DMS53 treated with DMSO at 0.1 percent for 48 hours (cell line): Measurements from ENCODE around the gene PHYHD1.

Source experiments
- DNase-seq: peaks from one replicate; lab custom pipeline; 2025; ENCODE audit not compliant: unreplicated experiment; lab: John Stamatoyannopoulos, UW

The PHYHD1 gene

DNA sequence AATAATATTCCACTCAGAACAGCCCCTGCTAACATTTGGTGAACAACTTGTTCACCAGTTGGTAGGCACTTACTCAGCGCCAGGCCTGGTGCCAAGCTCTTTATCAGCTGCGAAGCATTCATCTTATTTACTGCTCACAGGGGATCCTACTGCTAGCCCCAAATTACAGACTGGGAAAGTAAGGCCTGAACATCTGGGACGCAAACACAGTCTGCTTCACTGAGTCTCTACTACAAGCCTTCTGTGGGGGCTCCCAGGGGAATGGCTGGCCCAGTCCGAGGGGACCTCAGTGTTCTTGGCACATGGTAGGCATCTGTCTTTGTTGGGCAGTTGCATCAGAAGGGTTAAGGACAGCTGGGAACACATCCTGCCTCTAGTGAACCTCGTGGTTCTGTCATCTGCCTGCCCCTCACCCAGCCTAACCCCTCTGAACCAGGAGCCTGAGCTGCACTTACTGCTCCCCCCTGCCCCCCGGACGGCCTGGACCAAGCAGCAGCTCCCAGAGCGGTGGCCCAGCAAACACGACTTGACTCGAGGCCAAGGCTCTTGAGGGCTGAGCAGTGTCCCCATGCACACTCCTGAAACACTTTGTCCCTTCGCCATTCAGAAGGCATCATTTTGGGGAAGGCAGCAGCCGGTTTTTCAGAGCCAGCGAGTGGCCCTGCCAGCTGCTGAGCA is at the start of gene PHYHD1:
PHYHD1 (plus strand) TSS at position 602 of the 678 bp plus-strand sequence. CDS start 1,342 bp downstream, outside the sequence.
- DNase-seq = no peak

DNA sequence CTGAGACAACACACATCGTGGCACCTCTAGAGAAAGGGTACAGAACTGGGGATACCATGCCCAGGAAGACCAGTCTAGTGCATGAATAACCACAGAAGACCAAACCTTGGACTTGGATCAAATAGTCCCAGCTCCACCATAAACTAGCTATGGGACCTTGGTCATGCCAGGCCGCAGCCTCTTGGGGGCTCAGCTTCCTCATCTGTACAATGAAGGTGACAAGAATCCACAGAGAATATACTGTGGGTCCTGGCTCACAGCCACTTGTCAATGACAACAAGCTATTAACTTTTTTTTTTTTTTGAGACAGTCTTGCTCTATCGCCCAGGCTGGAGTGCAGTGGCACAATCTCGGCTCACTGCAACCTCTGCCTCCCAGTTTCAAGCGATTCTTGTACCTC is 42.9 kb upstream of the PHYHD1 start:
- DNase-seq = no peak

DNA sequence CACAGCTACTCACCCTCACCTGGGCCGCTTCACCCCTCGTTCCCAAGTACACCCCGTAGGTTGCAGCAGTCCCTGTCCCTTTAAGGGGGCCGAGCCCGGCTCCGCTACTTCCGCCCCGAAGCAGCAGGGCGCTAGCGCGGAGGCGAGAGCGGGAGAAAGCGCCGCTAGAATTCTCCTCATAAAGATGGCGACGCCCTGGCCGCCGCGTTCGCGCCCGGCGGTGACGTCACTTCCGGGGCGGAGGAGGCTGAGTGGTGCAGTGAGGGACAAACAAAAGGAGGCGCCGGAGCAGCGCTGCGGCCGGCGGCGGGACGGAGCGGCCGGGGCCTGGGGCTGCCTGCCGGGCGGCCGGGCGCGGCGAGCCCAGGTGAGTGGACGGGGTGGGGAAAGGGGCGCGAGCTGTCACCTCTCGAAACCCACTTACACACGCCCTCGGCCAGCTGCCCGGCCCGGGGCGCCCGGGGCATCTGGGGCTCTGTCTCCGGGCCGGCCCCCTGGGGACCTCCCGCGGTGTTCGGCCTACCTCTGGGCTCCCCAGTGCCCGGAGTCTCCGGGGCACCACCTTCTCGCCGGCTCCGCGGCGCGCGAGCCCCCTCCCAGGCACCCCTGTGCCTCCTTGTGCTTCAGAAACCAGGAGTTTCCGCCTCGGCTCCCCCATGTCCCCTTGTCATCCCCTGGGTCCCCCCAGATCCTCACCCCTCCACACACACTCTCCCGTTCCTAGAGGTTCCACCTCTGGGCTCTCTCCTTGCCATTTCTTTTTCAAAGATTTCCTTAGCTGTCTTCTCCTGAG is 38.7 kb upstream of the PHYHD1 start, which contains the start of the genes KYAT1 and LRRC8A:
KYAT1 (minus strand) TSS at position 67 of the 793 bp plus-strand sequence. CDS start 36,545 bp downstream, outside the sequence.
LRRC8A (plus strand) TSS at position 250 of the 793 bp plus-strand sequence. CDS start 25,032 bp downstream, outside the sequence.
- DNase-seq = peak; percentile 91

DNA sequence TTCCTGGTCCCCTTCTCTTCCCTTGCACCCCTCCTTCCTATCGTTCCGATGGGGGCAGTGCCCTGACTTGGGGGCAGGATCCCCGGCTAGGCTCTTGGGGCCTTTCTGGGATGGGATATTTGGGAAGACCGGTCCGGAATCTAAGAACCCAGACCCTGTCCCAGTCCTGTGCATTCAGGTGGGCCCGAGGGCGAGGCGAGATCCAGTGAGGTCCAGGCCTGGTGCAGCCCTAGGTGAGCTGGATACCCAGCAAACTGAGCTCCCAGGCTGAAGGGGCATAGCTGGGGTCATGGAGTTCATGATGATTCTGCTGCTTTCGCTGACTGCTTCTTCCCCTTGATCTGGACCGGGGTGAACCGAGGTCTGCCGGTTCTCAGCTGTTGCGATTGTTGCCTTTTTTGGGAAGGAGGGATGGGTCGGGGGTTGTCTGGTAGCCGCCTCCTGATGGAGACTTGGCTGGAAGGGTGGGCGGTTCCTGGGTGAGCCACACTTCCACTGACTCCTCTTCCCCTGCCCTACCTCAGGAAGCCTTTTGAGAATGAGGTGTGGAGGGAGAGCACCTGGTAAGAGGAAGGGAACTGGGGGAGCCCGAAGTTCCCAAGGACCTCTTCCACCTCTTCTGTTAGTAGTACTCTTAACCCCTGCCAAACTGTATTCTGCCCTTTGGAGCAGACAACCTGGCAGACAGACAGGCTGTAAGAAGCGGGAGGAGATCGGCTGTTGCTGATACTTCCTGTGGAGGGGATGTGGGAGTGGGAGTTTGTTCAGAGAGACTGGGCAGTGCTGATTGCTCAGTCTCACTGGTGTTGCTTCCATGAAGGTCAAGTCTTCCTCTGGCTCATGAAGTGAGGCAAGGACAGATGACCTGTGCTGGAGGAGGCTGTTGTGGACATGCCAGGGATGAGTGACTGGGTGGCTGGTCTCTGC is 37.8 kb upstream of the PHYHD1 start:
- DNase-seq = no peak

DNA sequence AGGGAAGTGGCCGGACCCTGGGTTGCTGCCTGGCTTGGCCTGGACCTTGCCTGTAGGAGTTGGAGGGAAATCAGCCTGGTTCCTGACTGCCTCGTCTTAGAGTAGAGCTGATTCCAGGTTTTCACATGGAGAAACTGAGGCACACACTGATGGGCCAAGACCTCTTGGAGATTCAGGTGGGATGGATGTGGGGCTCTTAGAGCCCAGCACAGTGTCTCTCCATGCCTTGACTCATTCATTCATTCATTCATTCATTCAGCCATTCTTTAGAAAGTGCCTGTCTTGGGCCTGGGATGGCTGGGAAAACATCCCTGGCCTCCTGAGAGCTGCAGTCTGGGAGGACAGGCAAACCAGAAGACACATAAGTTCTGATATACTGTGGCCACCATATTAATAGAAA is 36.6 kb upstream of the PHYHD1 start:
- DNase-seq = no peak

DNA sequence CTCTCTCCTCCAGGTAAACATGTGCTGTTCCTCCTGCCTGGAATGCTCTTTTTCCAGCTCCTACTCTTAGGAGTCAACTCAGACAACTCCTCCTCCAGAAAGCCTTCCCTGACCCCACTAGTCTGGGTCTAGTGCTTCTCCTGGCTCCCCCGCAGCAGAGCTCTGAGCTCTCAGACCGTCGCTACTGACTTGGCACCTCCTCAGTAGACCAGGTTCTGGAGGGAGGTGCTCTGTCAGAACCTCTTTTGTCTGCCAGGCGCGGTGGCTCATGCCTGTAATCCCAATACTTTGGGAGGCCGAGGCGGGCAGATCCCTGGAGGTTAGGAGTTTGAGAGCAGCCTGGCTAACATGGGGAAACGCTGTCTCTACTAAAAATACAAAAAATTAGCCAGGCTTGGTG is 35.4 kb upstream of the PHYHD1 start:
- DNase-seq = no peak

DNA sequence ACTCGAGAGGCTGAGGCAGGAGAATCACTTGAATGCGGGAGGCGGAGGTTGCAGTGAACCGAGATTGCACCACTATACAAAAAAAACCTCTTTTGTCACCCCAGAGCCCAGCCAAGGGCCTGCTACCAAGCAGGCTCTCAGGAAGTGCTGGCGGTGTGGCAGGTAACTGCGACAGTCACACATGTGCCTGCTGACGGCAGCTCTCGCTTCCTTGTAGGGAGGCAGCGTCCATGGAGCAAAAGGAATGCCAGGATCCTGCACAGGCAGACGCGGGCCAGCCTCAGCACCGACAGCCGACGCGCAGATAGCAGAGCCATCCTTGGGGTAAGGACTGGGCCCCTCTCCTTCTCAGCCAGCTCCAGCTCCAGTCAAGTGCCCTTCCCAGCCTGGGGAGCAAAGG is 35.0 kb upstream of the PHYHD1 start:
- DNase-seq = no peak

DNA sequence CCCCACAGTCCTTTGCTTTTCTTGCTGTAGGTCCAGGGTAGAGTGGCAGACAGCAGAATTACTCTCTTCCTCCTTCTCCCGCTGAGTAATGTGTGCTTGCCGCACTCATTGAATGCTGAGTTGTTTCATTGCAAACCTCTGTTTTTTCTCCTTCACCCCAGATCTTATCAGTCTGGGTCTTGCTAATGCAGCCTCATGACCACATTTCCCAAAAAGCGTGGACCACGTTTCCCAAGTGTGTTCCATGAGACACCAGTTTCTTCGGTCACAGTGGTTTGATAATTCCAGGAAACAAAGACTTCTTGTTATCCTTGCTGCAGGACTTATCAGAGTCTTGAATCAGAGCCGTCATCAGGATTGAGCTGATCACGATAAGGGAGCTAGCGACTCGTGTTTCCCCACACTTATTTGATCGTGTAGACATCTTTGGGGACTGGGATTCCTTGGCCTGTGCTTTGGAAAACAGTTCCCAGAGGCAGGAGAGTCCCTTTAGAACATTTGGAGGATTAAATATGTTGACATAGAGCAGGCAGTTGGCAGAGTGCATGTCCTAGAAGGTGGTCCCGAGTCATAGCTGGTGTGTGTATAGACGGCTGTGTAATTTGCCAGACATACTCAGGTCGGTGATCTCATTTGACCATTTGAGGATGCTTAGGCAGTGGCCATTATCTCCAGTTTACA is 34.4 kb upstream of the PHYHD1 start:
- no peak for DNase-seq

DNA sequence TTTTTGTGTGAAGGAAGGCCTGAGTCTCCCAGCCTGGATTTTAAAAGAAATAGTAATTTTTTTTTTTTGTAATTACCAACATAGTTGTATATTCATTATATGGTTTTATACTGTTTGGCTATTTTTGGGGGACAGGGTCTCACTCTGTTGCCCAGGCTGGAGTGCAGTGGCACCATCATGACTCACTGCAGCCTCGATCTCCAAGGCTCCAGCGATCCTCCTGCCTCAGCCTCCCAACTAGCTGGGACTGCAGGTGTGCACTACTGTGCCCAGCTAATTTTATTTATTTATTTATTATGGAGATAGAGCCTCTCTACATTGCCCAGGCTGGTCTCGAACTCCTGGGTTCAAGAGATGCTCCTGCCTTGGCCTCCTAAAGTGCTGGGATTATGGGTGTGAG is 33.7 kb upstream of the PHYHD1 start:
- DNase-seq = no peak

DNA sequence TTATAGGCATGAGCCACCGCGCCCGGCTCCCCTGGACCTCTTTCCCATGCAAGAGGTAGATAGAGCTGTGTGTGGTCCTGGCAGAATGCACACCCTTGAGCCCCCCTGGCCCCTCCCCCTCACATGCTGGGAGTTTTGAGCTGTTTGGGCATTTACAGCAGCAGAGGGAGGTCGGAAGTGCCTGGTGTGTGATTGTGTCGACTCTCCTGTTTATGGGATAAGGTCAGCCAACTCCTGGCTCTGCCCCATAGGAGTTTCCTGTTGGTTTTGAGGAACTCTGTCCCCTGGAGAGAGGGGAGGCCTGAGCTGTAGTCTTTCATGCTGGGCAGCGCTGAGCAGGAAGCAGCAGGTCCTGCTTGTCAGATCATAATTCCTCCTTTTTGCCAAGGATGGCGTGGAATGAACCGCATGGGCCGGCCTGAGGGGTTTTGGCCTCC is 32.9 kb upstream of the PHYHD1 start:
- DNase-seq = no peak

DNA sequence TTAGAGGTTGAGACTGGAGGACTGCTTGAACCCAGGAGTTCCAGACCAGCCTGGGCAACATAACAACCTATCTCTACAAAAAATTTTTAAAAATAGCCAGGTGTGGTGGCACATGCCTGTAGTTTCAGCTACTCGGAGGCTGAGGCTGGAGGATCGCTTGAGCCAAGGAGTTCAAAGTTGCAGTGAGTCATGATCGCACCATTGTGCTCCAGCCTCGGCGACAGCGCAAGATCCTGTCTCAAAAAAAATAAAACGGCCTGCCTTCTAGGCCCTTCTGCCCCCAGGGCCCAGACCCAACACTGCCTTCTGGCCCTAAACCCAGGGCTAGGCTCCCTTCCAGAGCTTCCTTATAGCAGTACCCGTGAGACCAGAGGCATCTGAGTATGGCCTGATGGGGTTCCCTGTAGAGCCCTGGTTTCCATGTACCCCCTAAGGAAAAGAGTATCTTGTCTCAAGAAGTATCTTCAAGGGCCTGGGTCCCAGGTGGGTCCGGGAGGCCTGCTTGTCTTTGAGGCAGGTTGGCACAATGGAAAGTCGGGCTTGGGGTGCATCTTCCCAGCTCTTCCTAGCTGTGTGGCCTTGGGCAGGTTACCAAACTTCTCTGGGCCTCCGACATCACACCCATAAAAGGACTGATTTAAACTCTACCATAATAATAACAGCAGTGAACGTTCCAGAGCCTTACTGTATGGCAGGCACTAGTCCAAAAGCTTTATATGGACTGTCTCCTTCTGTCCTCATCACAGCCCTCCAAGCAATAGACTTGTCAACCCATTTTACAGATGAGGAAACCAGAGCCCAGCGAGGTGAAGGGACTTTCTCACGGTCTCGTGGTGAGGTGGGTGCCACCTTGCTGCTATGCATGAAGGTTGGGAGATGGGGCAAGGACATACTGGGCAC is 29.2 kb upstream of the PHYHD1 start:
- no peak for DNase-seq

DNA sequence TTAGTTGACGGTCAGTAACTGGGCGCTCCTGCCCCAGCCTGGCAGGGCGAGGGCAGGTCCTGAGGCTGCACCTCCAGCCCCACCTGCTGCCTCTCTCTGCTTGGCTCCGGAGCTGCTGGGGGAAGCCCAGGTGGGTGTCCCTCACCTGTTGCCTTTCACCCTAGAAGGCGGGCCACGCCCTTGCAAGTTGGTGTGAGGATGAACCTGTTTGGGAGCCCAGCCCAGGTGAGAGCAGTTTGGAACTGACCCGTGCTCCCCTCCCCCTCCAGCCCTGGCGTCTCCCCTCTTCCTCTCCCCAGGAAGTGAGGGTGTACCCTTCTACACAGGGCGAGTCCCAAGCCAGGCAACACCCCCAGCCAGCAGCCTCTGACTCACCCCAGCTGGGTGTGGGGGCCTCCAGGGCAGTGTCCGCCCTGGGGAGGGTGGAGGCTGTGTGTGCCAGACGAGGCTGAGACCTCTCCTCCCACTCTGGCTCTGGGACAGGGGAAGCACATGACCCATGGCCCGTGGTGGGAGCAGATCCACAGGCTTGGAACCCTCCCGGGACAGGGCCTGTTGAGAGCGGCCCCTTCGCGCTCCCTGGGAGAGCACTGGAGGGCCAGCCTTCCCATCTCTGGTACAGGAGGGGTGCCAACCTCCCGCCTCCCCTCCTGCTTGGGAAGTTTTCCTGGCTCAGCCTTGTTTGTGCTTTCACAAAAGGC is 28.4 kb upstream of the PHYHD1 start:
- no peak for DNase-seq

DNA sequence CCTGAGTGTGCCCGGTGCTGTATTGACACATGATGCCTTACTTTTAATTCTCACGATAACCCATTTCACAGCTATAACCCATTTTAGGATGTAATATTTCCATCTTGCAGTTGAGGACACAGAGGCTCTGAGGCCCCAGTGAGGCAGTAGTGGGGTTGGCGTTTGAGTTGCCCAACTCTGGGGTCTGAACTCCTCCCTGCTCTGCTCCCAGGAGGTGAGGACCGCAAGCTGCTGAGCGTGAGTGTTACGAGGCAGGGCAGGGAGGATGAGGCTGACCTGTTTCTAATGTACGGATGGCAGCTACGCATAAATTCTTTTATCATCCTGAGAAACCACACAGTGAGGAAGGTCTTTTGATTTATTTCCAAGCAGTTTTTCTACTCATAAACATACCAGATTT is 27.4 kb upstream of the PHYHD1 start:
- DNase-seq = no peak

DNA sequence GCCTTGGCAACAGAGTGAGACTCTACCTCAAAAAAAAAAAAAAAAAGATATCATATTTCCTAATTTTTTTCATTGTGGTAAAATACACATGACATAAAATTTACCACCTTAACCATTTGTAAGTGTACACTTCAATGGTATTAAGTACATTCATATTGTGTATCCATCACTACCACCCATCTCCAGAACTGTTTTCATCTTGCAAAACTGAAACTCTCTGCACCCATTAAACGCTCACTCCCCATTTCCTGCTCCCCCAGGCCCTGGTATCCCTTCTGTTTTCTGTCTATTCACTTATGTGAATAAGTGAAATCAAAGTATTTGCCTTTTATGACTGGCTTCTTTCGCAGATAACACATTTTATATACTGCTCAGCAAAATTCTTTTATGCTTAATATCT is 26.0 kb upstream of the PHYHD1 start:
- no peak for DNase-seq

DNA sequence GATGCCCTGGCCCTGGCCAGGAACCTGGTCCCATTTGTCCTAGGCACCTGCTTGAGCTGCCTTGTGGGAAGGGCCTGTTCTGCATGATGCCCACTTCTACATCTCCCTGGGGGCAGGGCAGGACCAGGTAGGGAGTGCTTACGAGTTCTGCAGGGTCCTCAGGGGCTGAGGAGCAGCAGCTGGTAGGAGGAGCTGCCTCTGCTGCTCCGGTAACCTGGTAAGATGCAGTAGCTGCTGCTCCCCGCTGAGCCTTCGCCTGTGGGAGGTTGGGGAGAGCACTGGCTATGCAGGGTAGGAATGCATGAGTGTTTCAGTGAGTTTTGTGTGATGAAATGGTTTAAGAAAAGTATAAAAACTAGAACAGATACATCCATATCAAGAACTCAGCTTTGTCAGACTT is 25.2 kb upstream of the PHYHD1 start:
- DNase-seq = no peak

DNA sequence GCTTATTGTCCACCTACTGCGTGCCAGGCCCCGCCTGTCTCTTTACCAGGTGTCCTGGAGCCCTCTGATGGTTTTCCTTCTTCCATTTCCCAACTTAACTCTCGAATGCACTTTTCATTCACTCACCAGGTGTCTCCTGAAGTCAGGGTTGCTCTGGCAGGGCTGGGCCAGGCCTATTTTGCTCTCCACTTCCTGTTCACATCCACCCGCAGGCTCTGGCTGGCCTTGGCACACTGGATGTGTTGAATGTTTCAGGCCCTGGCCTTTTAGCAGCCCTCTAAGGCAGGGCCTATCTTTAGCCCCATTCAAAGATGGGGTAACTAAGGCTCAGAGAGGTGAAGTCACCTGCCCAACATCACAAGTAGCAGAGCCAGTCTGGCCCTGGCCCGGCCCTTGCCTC is 22.4 kb upstream of the PHYHD1 start:
- DNase-seq = no peak

DNA sequence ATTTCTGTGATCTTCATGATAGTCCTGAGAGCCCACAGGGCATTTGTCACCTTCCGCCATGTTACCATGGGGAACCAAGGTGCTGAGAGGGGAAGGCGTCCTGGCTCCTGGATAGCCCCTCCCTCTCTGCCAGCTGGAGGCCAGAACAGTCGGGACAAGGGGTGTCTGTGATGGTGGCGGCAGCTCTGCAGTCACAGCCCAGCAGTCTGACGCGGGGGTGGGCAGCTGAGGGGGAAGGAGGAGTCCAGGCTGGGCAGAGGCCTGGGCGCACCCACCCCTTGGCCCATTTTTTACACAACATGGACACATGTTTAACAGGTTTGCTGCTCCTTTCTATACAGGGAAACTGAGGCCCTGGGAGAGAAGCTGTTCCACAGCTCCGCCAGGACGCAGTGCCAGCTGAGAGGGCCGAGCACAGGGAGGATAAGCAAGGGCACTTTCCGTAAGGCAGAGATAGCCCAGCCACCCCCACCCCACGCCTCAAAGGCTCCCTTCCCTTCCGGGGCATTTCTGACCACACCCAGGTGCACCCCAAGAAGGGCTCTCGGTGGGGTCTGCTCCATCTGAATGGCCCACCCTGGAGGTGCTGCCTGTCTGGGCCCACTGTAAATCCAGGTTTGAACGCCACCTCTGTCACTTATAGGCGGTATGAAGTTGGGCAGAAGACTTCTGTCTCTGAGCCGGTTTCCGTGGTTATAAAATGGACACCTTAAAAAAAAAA is 21.8 kb upstream of the PHYHD1 start:
- no peak for DNase-seq

DNA sequence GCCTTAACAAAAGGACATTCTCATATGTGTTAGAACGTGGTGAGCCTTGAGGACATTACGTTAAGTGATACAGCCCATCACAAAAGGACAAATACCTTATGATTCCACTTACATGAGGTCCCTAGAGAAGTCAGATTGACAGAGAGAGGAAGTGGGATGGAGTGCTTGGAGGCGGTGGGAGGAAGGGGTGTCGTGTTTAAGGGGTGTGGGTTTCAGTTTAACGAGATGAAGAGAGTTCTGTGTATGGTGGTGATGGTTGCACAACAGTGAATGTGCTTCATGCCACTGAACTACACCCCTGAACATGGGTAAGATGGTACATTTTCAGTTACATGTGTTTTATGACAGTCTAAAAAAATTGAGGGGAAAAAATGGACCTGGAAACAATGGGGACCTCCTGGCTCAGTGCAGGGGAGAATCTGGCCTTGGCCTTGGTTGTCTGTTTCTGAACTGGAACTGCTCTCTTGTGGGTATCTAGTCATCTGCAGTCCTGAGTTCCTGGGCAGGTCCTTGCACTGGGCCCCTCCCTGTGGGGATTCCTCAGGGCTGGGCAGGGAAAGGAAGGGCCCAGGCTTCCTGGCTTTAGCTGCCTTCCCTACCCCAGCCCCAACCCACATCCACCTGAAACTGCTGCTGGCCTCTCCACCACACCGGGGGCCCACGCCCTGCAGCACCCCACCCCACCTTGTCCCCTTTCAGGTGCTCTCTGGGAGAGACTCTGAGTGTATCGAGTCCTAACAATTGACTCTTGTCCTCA is 21.0 kb upstream of the PHYHD1 start:
- DNase-seq = no peak
